Ectodermal cell (in vitro differentiated cells): ENCODE data around the gene HOXD1.

Source experiments
- H3K27ac ChIP-seq: 2 replicates; pipeline ENCODE4 v1.7.0; 2013; ENCODE audit warnings: mild to moderate bottlenecking, low read depth, low read length; ENCODE audit not compliant: insufficient read depth, poor library complexity, severe bottlenecking
- H3K27me3 ChIP-seq: 2 replicates; pipeline ENCODE4 v1.7.0; 2013; ENCODE audit warnings: mild to moderate bottlenecking, low read length; ENCODE audit not compliant: insufficient read depth, control insufficient read depth, poor library complexity, severe bottlenecking
- H3K36me3 ChIP-seq: one replicate; pipeline ENCODE4 v1.7.0; 2013; ENCODE audit warnings: low read length; ENCODE audit not compliant: control insufficient read depth, insufficient read depth
- H3K4me1 ChIP-seq: one replicate; pipeline ENCODE4 v1.7.0; 2013; ENCODE audit warnings: low read length; ENCODE audit not compliant: control insufficient read depth, insufficient read depth
- H3K4me3 ChIP-seq: 2 replicates; pipeline ENCODE4 v1.7.0; 2013; ENCODE audit warnings: low read depth, low read length, control low read depth; ENCODE audit not compliant: insufficient read depth
- H3K9me3 ChIP-seq: 2 replicates; pipeline ENCODE4 v1.7.0; 2013; ENCODE audit warnings: mild to moderate bottlenecking, low read length, moderate library complexity; ENCODE audit not compliant: control insufficient read depth
- WGBS, 2 experiments: methylation state at CpG; one replicate each; pipeline ENCODE4 v1.1.7; 2013; ENCODE audit warnings: missing lambda C conversion rate in 2 of 2; 5-methylcytosine and 5-hydroxymethylcytosine counted together

HOXD1 gene

GRCh38 chr2:176174824-176175708 lies 13.4 kb upstream of the HOXD1 start:
- H3K36me3 ChIP-seq = no peaks in the 10 kb centered on the region
- H3K9me3 ChIP-seq = no peaks in the 10 kb centered on the region
- peaks cover 6% of the 10 kb centered on the region for H3K4me1 ChIP-seq
- H3K27me3 ChIP-seq = peaks cover 100% of the 10 kb centered on the region
- 1% methylated on average over 47 of the region's 47 CpGs for WGBS, 2 experiments
- H3K27ac ChIP-seq = no peak overlapping the region
- peak overlapping the region; percentile 1 for H3K4me3 ChIP-seq

DNA sequence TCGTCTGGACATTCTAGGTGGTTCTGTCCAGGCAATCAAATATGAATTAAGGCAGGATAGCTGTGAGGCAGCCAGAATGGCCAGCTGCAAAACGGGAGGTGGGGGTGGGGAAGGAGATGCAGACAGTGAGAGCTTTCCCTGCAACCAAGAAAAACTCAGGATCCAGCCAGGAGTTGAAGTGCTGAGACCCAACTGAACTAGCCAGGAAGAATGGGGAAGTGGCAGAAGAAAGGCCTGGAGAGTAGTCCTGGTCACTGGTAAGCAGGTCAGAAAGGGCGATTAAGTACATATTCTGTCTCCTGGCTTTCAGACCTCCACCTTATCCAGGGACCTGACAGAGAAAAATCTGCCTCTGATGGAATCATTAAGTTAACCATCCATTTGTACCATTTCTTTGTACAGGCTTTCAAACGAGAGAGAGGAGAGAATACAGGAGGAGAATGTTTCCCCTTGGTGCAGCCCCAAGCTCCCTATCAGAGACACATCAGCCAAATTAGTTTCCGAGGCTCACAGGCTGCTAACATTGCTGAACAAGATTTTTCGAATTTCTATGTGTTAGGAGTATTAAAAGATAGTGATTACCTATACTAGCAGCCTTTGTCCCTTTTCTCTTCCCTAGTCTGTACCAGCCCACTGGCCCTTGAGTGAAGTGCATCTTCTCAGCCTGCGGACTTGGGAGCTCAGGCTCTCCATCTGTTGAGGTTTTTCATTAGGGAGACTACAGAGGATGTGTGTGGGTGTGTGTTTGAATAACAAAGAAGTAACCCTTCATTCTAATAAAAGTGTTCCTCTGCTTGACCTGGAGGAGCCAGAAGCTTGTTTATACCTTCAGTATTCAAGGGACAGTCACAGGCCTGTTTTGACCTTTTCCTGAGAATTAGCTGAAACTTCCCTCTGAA lies 12.5 kb upstream of the HOXD1 start:
- Histone ChIP-seq H3K27me3 (peaks cover 100% of the 10 kb centered on the region), H3K4me3 (no peak overlapping the region), H3K36me3 (no peaks in the 10 kb centered on the region), H3K27ac (no peak overlapping the region), H3K4me1 (peaks cover 6% of the 10 kb centered on the region), H3K9me3 (no peaks in the 10 kb centered on the region)
- 23 to 24% methylated on average over 5 to 7 of the region's 7 CpGs for WGBS, 2 experiments

GRCh38 chr2:176177580-176178037 lies 10.9 kb upstream of the HOXD1 start:
- Histone ChIP-seq H3K27me3 (peaks cover 100% of the 10 kb centered on the region), H3K27ac (no peak overlapping the region), H3K9me3 (no peaks in the 10 kb centered on the region), H3K36me3 (no peaks in the 10 kb centered on the region), H3K4me1 (peaks cover 6% of the 10 kb centered on the region), H3K4me3 (peak overlapping the region; percentile 13)
- WGBS, 2 experiments = 0 to 1% methylated on average over 12 of the region's 12 CpGs

DNA sequence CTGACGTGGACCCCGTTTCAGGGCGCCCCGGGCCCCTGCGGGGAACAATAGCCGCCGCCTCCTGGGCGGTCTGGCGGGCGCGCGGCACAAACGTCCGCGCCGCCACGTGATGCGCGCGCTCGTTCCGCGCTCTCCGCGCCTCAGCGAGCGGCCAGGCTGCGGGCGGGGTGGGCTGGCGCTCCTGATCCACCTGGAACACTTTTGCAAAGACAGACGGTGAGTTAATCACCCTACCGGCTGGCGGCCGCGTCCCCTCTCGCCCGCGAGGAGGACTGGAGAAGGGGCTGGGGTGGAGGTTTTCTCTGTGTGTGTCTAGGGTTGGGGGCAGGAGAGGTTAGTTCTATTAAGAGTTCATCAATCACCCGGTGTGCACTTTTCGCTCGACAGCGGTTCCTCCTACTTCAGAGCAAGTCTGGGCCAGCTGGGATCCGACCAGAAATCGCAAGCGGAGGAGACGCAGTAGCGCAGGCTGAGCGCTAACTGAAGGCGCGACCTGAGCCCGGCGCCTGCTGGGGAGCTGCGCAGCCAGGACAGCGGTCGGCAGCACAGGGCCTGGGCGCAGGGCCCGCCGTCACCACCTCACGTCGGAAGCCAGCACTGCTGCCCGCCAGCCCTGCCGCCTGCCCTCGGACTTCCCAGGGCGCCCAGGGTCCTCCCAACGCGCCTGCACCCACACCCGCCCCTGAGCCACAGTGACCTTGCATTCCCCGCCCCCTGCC lies 10.3 kb upstream of the HOXD1 start:
- peaks cover 6% of the 10 kb centered on the region for H3K4me1 ChIP-seq
- H3K27me3 ChIP-seq = peaks cover 100% of the 10 kb centered on the region
- no peaks in the 10 kb centered on the region for H3K36me3 ChIP-seq
- 1% methylated on average over 68 of the region's 68 CpGs for WGBS, 2 experiments
- peak overlapping the region; percentile 13 for H3K4me3 ChIP-seq
- H3K27ac ChIP-seq = no peak overlapping the region
- H3K9me3 ChIP-seq = no peaks in the 10 kb centered on the region

DNA sequence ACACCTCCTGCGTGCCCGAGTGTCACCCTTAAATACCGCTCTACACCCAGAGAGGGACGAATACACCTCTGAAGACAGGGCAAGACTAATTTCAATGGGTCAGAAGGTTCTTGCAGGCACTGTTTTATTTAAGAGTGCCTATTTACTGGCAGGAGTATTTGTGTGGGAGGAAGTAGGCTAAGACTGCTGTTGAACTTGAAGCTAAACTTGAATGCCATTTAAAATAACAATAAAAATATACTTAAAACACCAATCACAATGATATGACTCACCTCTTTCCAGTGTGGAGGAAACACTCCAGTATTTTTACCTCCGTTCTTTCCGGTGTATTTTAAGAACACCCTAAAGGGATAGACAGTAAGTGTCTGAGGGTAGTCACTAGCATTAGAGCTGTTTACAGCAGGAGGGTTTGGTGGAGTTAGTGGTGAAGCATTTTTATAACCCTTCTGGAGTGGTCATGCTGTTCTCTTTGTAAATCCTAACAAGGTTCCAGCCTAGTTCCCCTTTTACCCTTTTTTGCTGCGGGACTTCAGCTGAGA lies 9.6 kb upstream of the HOXD1 start:
- Histone ChIP-seq H3K27me3 (peaks cover 100% of the 10 kb centered on the region), H3K4me3 (no peak overlapping the region), H3K4me1 (peaks cover 6% of the 10 kb centered on the region), H3K36me3 (no peaks in the 10 kb centered on the region), H3K27ac (no peak overlapping the region), H3K9me3 (no peaks in the 10 kb centered on the region)
- 13% methylated on average over 6 to 7 of the region's 7 CpGs for WGBS, 2 experiments

GRCh38 chr2:176181551-176181950 lies 6.9 kb upstream of the HOXD1 start:
- H3K27ac ChIP-seq = no peak overlapping the region
- H3K4me3 ChIP-seq = no peak overlapping the region
- peaks cover 100% of the 10 kb centered on the region for H3K27me3 ChIP-seq
- no peaks in the 10 kb centered on the region for H3K9me3 ChIP-seq
- H3K4me1 ChIP-seq = no peaks in the 10 kb centered on the region
- H3K36me3 ChIP-seq = no peaks in the 10 kb centered on the region
- 50 to 65% methylated on average over 1 of the region's 3 CpGs for WGBS, 2 experiments

- no peak overlapping the region for H3K4me3 ChIP-seq
- H3K27me3 ChIP-seq = peaks cover 100% of the 10 kb centered on the region
- H3K4me1 ChIP-seq = no peaks in the 10 kb centered on the region
- H3K36me3 ChIP-seq = no peaks in the 10 kb centered on the region
- H3K27ac ChIP-seq = no peak overlapping the region
- 75 to 88% methylated on average over 3 of the region's 3 CpGs for WGBS, 2 experiments
- no peaks in the 10 kb centered on the region for H3K9me3 ChIP-seq
Measured at GRCh38 chr2:176182671-176183070, 5.8 kb upstream of the HOXD1 start.

GRCh38 chr2:176184749-176185148 lies 3.7 kb upstream of the HOXD1 start:
- H3K4me3 ChIP-seq = no peak overlapping the region
- H3K27me3 ChIP-seq = peaks cover 100% of the 10 kb centered on the region
- no peaks in the 10 kb centered on the region for H3K4me1 ChIP-seq
- no peaks in the 10 kb centered on the region for H3K9me3 ChIP-seq
- H3K27ac ChIP-seq = no peak overlapping the region
- no peaks in the 10 kb centered on the region for H3K36me3 ChIP-seq
- WGBS, 2 experiments = 58 to 86% methylated on average over 2 of the region's 2 CpGs

DNA sequence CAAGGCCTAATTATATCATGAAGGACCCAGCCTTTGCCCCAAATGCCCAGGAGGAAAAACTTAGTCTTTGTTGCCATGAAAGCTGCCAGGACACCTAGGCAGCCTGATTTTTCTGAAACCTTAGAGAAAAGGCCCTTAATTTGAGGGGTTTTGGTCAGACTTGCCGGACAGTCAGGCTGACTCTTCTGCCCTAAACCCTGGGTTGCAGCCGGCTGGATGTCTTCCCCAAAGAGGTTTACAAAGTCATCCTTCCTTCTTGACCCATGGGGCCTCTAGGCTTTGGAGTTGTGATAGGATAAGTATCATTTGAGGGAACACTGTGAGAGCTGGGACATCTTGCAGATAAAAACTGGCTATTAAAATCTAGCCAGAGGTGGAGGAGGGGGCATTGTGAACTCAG lies 2.4 kb upstream of the HOXD1 start:
- Histone ChIP-seq H3K9me3 (no peaks in the 10 kb centered on the region), H3K27me3 (peaks cover 100% of the 10 kb centered on the region), H3K4me3 (no peak overlapping the region), H3K4me1 (no peaks in the 10 kb centered on the region), H3K36me3 (no peaks in the 10 kb centered on the region), H3K27ac (no peak overlapping the region)
- WGBS, 2 experiments = 70 to 71% methylated on average over 2 of the region's 2 CpGs
